ENCODE data around the gene NACAD.
"Not testable (repeated sequence)": the region's sequence is repeated elsewhere in the genome, so short reads cannot be mapped to it uniquely, and the experiment has no call there.

Gene NACAD

DNA sequence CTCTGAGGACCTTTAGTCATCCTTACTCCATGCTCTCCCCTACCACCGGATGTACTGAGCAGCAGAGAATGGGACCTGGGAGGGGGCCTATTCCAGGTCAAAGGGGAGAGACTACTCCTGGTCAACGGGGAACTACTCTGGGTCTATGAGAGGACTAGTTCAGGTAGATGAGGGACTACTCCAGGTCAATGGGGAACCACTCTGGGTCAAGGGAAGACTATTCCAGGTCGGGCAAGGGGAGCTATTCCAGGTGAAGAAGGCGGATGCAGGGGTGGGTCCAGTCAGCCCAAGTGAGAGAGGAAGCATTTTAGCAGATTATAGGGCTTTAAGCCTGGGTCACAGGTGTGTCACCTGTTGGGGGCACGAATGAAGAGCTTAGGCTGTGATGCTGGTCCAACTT, 53.4 kb downstream of the NACAD start:
- no peak for TF ChIP-seq CTCF (IDR thresholded peaks at IDR 0.05; ENCODE audit: extremely low read depth, missing control alignments)
- no peak for DNase-seq (ENCODE audit: low spot score)

DNA sequence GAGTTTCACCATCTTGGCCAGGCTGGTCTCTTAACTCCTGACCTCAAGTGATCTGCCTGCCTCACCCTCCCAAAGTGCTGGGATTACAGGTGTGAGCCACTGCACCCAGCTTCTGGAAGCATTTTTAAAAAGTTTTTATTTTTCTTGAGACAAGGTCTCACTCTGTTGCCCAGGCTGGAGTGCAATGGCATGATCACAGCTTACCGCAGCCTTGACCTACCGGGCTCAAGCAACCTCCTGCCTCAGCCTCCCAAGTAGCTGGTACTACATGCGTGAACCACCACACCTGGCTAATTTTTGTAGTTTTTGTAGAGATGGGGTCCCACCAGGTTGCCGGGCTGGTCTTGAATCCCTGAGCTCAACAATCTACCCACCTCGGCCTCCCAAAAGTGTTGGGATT, 54.1 kb downstream of the NACAD start:
- DNase-seq (ENCODE audit: low spot score) = not testable (repeated sequence)

DNA sequence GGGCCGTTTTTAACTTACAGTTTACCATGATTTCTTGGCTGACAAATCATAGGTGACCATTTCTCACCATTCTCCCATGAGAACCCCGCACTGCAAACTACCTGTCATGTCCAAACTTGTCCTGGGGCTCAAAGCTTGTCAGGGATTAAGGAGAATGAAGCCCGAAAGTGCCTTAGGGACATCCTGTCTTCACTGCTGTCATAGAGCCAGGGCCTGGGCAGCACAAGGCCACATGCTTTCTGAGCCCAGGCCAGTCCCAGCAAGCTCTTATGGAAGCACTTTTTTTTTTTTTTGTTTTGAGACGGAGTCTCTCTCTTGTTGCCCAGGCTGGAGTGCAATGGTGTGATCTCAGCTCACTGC, 54.9 kb downstream of the NACAD start:
- DNase-seq (ENCODE audit: low spot score) = no peak
- TF ChIP-seq CTCF (IDR thresholded peaks at IDR 0.05; ENCODE audit: extremely low read depth, missing control alignments) = no peak

- TF ChIP-seq CTCF (IDR thresholded peaks at IDR 0.05; ENCODE audit: extremely low read depth, missing control alignments) = no peak
- no peak for DNase-seq (ENCODE audit: low spot score)
Observed at GRCh38 chr7:45033261-45033930, 55.4 kb downstream of the NACAD start.

DNA sequence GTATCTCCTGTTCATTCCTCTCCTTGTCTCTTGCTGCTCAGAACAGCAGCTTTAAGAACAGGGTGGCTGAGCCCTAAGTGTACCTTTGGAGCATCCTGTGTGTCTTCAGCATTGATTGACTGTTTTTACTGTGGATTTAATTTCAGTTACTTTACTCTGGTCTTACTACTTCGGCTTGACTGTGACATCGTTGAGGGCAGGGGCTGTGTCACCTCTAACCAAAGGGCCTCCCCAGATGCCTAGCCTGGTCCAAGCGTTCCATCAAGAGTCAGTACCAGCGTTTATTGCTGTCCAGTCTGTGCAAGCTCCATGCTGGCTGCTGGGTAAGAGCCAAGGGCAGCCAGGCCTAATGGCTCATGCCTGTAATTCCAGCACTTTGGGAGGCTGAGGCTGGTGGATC, 56.3 kb downstream of the NACAD start:
- TF ChIP-seq CTCF (IDR thresholded peaks at IDR 0.05; ENCODE audit: extremely low read depth, missing control alignments) = no peak
- no peak for DNase-seq (ENCODE audit: low spot score)

DNA sequence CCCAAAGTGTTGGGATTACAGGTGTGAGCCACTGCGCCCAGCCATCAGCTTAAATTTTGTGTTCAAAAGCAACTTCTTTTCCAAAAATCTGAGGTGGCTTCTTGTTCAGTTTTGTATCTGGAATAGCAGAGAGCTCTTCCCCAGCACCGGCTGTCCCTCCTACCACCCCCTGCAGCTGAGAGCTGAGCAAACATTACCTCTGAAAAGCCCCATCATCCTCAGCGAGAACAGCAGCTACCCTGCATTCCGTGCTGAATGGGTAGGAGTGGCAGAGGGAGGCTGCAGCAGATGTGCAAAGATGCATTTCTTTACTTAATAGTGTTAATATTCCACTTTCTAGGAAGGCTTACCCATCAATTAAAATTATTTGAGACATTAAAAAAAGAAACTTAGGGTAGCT, 56.9 kb downstream of the NACAD start:
- TF ChIP-seq CTCF (IDR thresholded peaks at IDR 0.05; ENCODE audit: extremely low read depth, missing control alignments) = no peak
- no peak for DNase-seq (ENCODE audit: low spot score)

All from GM20000 (cell line).